Panc1 (cell line): ENCODE data around the gene WBP2.
A peak's percentile ranks its signal among the peaks of the same experiment; 100 is the strongest.

Experiments
- CTCF ChIP-seq: fragments of 450-650 bp; IDR thresholded peaks from 2 replicates; pipeline ENCODE4 v1.5.1; 2017; ENCODE audit warnings: mild to moderate bottlenecking
- TF ChIP-seq, protein P1 (sequence below), 2 experiments: IDR thresholded peaks; 2 replicates each; pipeline ENCODE4 v1.6.1; 2011 to 2012; ENCODE audit warnings: low read depth in 2 of 2, control low read depth in 1 of 2, low read length in 1 of 2, mild to moderate bottlenecking in 1 of 2, moderate library complexity in 1 of 2; ENCODE audit not compliant: insufficient read depth in 1 of 2

- TF ChIP-seq CTCF: peak; percentile 94
- TF ChIP-seq, protein P1, sequence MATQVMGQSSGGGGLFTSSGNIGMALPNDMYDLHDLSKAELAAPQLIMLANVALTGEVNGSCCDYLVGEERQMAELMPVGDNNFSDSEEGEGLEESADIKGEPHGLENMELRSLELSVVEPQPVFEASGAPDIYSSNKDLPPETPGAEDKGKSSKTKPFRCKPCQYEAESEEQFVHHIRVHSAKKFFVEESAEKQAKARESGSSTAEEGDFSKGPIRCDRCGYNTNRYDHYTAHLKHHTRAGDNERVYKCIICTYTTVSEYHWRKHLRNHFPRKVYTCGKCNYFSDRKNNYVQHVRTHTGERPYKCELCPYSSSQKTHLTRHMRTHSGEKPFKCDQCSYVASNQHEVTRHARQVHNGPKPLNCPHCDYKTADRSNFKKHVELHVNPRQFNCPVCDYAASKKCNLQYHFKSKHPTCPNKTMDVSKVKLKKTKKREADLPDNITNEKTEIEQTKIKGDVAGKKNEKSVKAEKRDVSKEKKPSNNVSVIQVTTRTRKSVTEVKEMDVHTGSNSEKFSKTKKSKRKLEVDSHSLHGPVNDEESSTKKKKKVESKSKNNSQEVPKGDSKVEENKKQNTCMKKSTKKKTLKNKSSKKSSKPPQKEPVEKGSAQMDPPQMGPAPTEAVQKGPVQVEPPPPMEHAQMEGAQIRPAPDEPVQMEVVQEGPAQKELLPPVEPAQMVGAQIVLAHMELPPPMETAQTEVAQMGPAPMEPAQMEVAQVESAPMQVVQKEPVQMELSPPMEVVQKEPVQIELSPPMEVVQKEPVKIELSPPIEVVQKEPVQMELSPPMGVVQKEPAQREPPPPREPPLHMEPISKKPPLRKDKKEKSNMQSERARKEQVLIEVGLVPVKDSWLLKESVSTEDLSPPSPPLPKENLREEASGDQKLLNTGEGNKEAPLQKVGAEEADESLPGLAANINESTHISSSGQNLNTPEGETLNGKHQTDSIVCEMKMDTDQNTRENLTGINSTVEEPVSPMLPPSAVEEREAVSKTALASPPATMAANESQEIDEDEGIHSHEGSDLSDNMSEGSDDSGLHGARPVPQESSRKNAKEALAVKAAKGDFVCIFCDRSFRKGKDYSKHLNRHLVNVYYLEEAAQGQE (IDR thresholded peaks at IDR 0.05; ENCODE audit: insufficient read depth in 1 of 2, low read depth in 2 of 2, low read length in 1 of 2): no peak
Observed at GRCh38 chr17:75848523-75849278, 6.4 kb downstream of the WBP2 start.
